ENCODE data around the gene ALDH3B1. TPM values are rescaled to one million over a fixed set of nuclear protein-coding genes. Genes with fewer than 3 reads are reported as not detected.
"Not testable (repeated sequence)": the region's sequence is repeated elsewhere in the genome, so short reads cannot be mapped to it uniquely, and the experiment has no call there.

Gene ALDH3B1
- total RNA-seq (11.7 and 15.4 TPM in 2 replicates), polyA plus RNA-seq (15.7 and 16.9 TPM in 2 replicates)

GRCh38 chr11:68010090-68011041 lies at the start of gene ALDH3B1:
Gene ALDH3B1, plus strand, starts transcription at chr11:68010327. Its CDS starts 4,971 bp downstream, at chr11:68015298.
- H3K4me2 ChIP-seq, result peak within 1 kb of the TSS; percentile 71
- H3K9me3 ChIP-seq (ENCODE audit: low read depth), result no peaks in the 10 kb centered on the region
- no peaks in the 10 kb centered on the region for H3K9me2 ChIP-seq (replicated peaks; ENCODE audit: insufficient read depth)
- peaks cover 45% of the 10 kb centered on the region for H3K4me1 ChIP-seq (ENCODE audit: insufficient read depth)
- no peak within 1 kb of the TSS for H3K4me3 ChIP-seq
- peak; percentile 87 for DNase-seq (ENCODE audit: low spot score)
- H4K20me1 ChIP-seq (ENCODE audit: insufficient read depth, poor library complexity, severe bottlenecking), result no peaks in the 10 kb centered on the region
- H2AFZ ChIP-seq, result no peak within 1 kb of the TSS
- peak within 1 kb of the TSS; percentile 93 for H3K27ac ChIP-seq
- H3K79me2 ChIP-seq, result no peaks in the 10 kb centered on the region
- H3K27me3 ChIP-seq, result no peaks in the 10 kb centered on the region
- no peaks in the 10 kb centered on the region for H3K36me3 ChIP-seq (replicated peaks; ENCODE audit: insufficient read depth, low read depth)
- WGBS (ENCODE audit: low lambda C conversion rate, missing lambda C conversion rate), result 44% methylated on average over 33 of the region's 33 CpGs
- no peak for TF ChIP-seq CTCF (IDR thresholded peaks at IDR 0.05; ENCODE audit: poor library complexity)
- no peak for TF ChIP-seq EZH2phosphoT487 (IDR thresholded peaks at IDR 0.05; ENCODE audit: low read depth, severe bottlenecking, unreplicated experiment)
- TF ChIP-seq EZH2 (IDR thresholded peaks at IDR 0.05; ENCODE audit: borderline replicate concordance), result no peak

- not testable (repeated sequence) for H3K27me3 ChIP-seq; H3K79me2 ChIP-seq; H3K36me3 ChIP-seq (replicated peaks; ENCODE audit: insufficient read depth, low read depth); H3K4me3 ChIP-seq; DNase-seq (ENCODE audit: low spot score); H3K27ac ChIP-seq; H3K9me3 ChIP-seq (ENCODE audit: low read depth); H3K4me2 ChIP-seq; H3K9me2 ChIP-seq (replicated peaks; ENCODE audit: insufficient read depth); H2AFZ ChIP-seq; H3K4me1 ChIP-seq (ENCODE audit: insufficient read depth); H4K20me1 ChIP-seq (ENCODE audit: insufficient read depth, poor library complexity, severe bottlenecking)
- 97% methylated on average over 15 of the region's 16 CpGs for WGBS (ENCODE audit: low lambda C conversion rate, missing lambda C conversion rate)
Measured at GRCh38 chr11:67963217-67963616, 46.9 kb upstream of the ALDH3B1 start.

- not testable (repeated sequence) for H3K9me2 ChIP-seq (replicated peaks; ENCODE audit: insufficient read depth); H3K4me1 ChIP-seq (ENCODE audit: insufficient read depth); H3K4me2 ChIP-seq; H4K20me1 ChIP-seq (ENCODE audit: insufficient read depth, poor library complexity, severe bottlenecking); DNase-seq (ENCODE audit: low spot score); H3K9me3 ChIP-seq (ENCODE audit: low read depth); H3K4me3 ChIP-seq; H3K36me3 ChIP-seq (replicated peaks; ENCODE audit: insufficient read depth, low read depth); H3K27me3 ChIP-seq; H2AFZ ChIP-seq; H3K79me2 ChIP-seq; H3K27ac ChIP-seq
- 56% methylated on average over 6 of the region's 6 CpGs for WGBS (ENCODE audit: low lambda C conversion rate, missing lambda C conversion rate)
Measured at GRCh38 chr11:67963879-67964278, 46.2 kb upstream of the ALDH3B1 start.

GRCh38 chr11:67964746-67965145 lies 45.4 kb upstream of the ALDH3B1 start:
- not testable (repeated sequence) for H3K36me3 ChIP-seq (replicated peaks; ENCODE audit: insufficient read depth, low read depth); H3K27me3 ChIP-seq; H3K4me2 ChIP-seq; H3K4me1 ChIP-seq (ENCODE audit: insufficient read depth); DNase-seq (ENCODE audit: low spot score); H3K9me3 ChIP-seq (ENCODE audit: low read depth); H4K20me1 ChIP-seq (ENCODE audit: insufficient read depth, poor library complexity, severe bottlenecking); H3K9me2 ChIP-seq (replicated peaks; ENCODE audit: insufficient read depth); H3K27ac ChIP-seq; H2AFZ ChIP-seq; H3K4me3 ChIP-seq; H3K79me2 ChIP-seq

- H3K4me1 ChIP-seq (ENCODE audit: insufficient read depth); H3K27me3 ChIP-seq; H4K20me1 ChIP-seq (ENCODE audit: insufficient read depth, poor library complexity, severe bottlenecking); H3K9me2 ChIP-seq (replicated peaks; ENCODE audit: insufficient read depth); H3K4me3 ChIP-seq; H3K36me3 ChIP-seq (replicated peaks; ENCODE audit: insufficient read depth, low read depth); H3K27ac ChIP-seq; H3K79me2 ChIP-seq; H3K4me2 ChIP-seq; H3K9me3 ChIP-seq (ENCODE audit: low read depth); DNase-seq (ENCODE audit: low spot score); H2AFZ ChIP-seq: not testable (repeated sequence)
- WGBS (ENCODE audit: low lambda C conversion rate, missing lambda C conversion rate), result 95% methylated on average over 19 of the region's 19 CpGs
Measured at GRCh38 chr11:67965830-67966348, 44.2 kb upstream of the ALDH3B1 start.

GRCh38 chr11:67974746-67975145 lies 35.4 kb upstream of the ALDH3B1 start:
- H3K27ac ChIP-seq; H3K9me2 ChIP-seq (replicated peaks; ENCODE audit: insufficient read depth); H3K79me2 ChIP-seq; H2AFZ ChIP-seq; H3K4me3 ChIP-seq; H3K36me3 ChIP-seq (replicated peaks; ENCODE audit: insufficient read depth, low read depth); H3K4me2 ChIP-seq; H3K9me3 ChIP-seq (ENCODE audit: low read depth); DNase-seq (ENCODE audit: low spot score); H3K4me1 ChIP-seq (ENCODE audit: insufficient read depth); H3K27me3 ChIP-seq; H4K20me1 ChIP-seq (ENCODE audit: insufficient read depth, poor library complexity, severe bottlenecking): not testable (repeated sequence)
- WGBS (ENCODE audit: low lambda C conversion rate, missing lambda C conversion rate), result 90% methylated on average over 12 of the region's 12 CpGs

GRCh38 chr11:67978766-67979418 lies 31.2 kb upstream of the ALDH3B1 start:
- peak overlapping the region; percentile 49 for H3K4me2 ChIP-seq
- H4K20me1 ChIP-seq (ENCODE audit: insufficient read depth, poor library complexity, severe bottlenecking); H3K4me3 ChIP-seq; H3K36me3 ChIP-seq (replicated peaks; ENCODE audit: insufficient read depth, low read depth); H3K27ac ChIP-seq; H3K4me1 ChIP-seq (ENCODE audit: insufficient read depth); H2AFZ ChIP-seq; H3K27me3 ChIP-seq; H3K79me2 ChIP-seq; H3K9me3 ChIP-seq (ENCODE audit: low read depth); H3K9me2 ChIP-seq (replicated peaks; ENCODE audit: insufficient read depth): not testable (repeated sequence)
- peak; percentile 24 for DNase-seq (ENCODE audit: low spot score)
- WGBS (ENCODE audit: low lambda C conversion rate, missing lambda C conversion rate), result 60% methylated on average over 17 of the region's 17 CpGs

Data from hepatocyte (in vitro differentiated cells).